ENCODE data around the gene AKT1.

DNA sequence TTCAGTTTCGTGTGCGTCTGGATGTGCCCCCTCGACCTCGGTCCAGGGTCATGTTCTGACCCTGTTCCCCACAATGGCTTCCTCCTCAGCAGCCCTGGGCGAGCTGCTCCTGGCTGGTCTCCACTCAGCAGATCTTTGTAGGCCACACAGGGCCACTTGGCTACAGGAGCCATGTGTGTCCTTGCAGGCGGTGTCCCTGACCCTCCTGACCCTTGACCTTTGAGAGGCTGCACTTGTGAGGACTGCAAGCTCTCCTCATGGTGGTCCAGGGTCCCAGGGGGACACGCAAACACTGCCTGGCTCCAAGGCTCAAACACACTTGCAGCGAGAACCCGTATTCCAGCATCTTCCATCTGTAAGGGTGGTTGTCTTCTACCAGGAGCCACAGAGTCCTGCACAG, 50.1 kb downstream of the AKT1 start:
- TF ChIP-seq, protein P1, sequence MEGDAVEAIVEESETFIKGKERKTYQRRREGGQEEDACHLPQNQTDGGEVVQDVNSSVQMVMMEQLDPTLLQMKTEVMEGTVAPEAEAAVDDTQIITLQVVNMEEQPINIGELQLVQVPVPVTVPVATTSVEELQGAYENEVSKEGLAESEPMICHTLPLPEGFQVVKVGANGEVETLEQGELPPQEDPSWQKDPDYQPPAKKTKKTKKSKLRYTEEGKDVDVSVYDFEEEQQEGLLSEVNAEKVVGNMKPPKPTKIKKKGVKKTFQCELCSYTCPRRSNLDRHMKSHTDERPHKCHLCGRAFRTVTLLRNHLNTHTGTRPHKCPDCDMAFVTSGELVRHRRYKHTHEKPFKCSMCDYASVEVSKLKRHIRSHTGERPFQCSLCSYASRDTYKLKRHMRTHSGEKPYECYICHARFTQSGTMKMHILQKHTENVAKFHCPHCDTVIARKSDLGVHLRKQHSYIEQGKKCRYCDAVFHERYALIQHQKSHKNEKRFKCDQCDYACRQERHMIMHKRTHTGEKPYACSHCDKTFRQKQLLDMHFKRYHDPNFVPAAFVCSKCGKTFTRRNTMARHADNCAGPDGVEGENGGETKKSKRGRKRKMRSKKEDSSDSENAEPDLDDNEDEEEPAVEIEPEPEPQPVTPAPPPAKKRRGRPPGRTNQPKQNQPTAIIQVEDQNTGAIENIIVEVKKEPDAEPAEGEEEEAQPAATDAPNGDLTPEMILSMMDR (IDR thresholded peaks at IDR 0.05; ENCODE audit: low read length), result no peak
- TF ChIP-seq EZH2 (optimal IDR thresholded peaks at IDR 0.05; ENCODE audit: low read depth, low read length), result no peak
- TF ChIP-seq EZH2phosphoT487 (IDR thresholded peaks at IDR 0.05; ENCODE audit: low read length), result no peak
